ENCODE measurements around the gene ATP6V0A4.
"Not testable (repeated sequence)": the region's sequence is repeated elsewhere in the genome, so short reads cannot be mapped to it uniquely, and the experiment has no call there.

Gene ATP6V0A4

GRCh38 chr7:138712652-138713051 is 85.3 kb downstream of the ATP6V0A4 start:
- Histone ChIP-seq H3K36me3 (ENCODE audit: control insufficient read depth in 5 of 5, insufficient read depth in 5 of 5, low read length in 5 of 5) (no peaks in the 10 kb centered on the region), H3K4me1 (ENCODE audit: control insufficient read depth in 5 of 5, insufficient read depth in 5 of 5, low read length in 5 of 5) (peaks cover 0 to 3% (median 0%) of the 10 kb centered on the region in 5 donors), H3K9ac (ENCODE audit: low read length in 5 of 5) (no peak overlapping the region), H3K27ac (ENCODE audit: low read depth, low read length) (no peak overlapping the region), H3K9me3 (ENCODE audit: control insufficient read depth in 5 of 5, low read length in 5 of 5) (no peaks in the 10 kb centered on the region), H3K4me3 (ENCODE audit: low read depth in 1 of 5, low read length in 5 of 5) (no peak overlapping the region), H3K27me3 (ENCODE audit: control insufficient read depth in 5 of 5, insufficient read depth in 4 of 5, low read length in 5 of 5) (peaks cover 0 to 4% (median 3%) of the 10 kb centered on the region in 5 donors)

- Histone ChIP-seq H3K27me3 (ENCODE audit: control insufficient read depth in 5 of 5, insufficient read depth in 4 of 5, low read length in 5 of 5) (peaks cover 0 to 3% (median 0%) of the 10 kb centered on the region in 5 donors), H3K9me3 (ENCODE audit: control insufficient read depth in 5 of 5, low read length in 5 of 5) (no peaks in the 10 kb centered on the region), H3K4me1 (ENCODE audit: control insufficient read depth in 5 of 5, insufficient read depth in 5 of 5, low read length in 5 of 5) (no peaks in the 10 kb centered on the region), H3K4me3 (ENCODE audit: low read depth in 1 of 5, low read length in 5 of 5) (no peak overlapping the region), H3K27ac (ENCODE audit: low read depth, low read length) (no peak overlapping the region), H3K36me3 (ENCODE audit: control insufficient read depth in 5 of 5, insufficient read depth in 5 of 5, low read length in 5 of 5) (no peaks in the 10 kb centered on the region), H3K9ac (ENCODE audit: low read length in 5 of 5) (no peak overlapping the region)
Measured at GRCh38 chr7:138710536-138711385, 87.2 kb downstream of the ATP6V0A4 start.

- no peak overlapping the region for H3K27ac ChIP-seq (ENCODE audit: low read depth, low read length)
Measured at GRCh38 chr7:138705167-138705566, 92.8 kb downstream of the ATP6V0A4 start.

GRCh38 chr7:138701537-138701923 is 96.5 kb downstream of the ATP6V0A4 start:
- H3K9ac ChIP-seq (ENCODE audit: low read length in 5 of 5), result no peak overlapping the region
- no peaks in the 10 kb centered on the region for H3K27me3 ChIP-seq (ENCODE audit: control insufficient read depth in 5 of 5, insufficient read depth in 4 of 5, low read length in 5 of 5)
- no peaks in the 10 kb centered on the region for H3K4me1 ChIP-seq (ENCODE audit: control insufficient read depth in 5 of 5, insufficient read depth in 5 of 5, low read length in 5 of 5)
- no peak overlapping the region for H3K4me3 ChIP-seq (ENCODE audit: low read depth in 1 of 5, low read length in 5 of 5)
- H3K9me3 ChIP-seq (ENCODE audit: control insufficient read depth in 5 of 5, low read length in 5 of 5), result peaks cover 0 to 3% (median 0%) of the 10 kb centered on the region in 5 donors
- no peak overlapping the region for H3K27ac ChIP-seq (ENCODE audit: low read depth, low read length)
- no peaks in the 10 kb centered on the region for H3K36me3 ChIP-seq (ENCODE audit: control insufficient read depth in 5 of 5, insufficient read depth in 5 of 5, low read length in 5 of 5)

More at GRCh38 chr7:138705167-138705566, 92.8 kb downstream of the ATP6V0A4 start:
- Histone ChIP-seq H3K36me3 (ENCODE audit: control insufficient read depth in 5 of 5, insufficient read depth in 5 of 5, low read length in 5 of 5) (no peaks in the 10 kb centered on the region), H3K4me3 (ENCODE audit: low read depth in 1 of 5, low read length in 5 of 5) (no peak overlapping the region), H3K4me1 (ENCODE audit: control insufficient read depth in 5 of 5, insufficient read depth in 5 of 5, low read length in 5 of 5) (no peaks in the 10 kb centered on the region), H3K27me3 (ENCODE audit: control insufficient read depth in 5 of 5, insufficient read depth in 4 of 5, low read length in 5 of 5) (no peaks in the 10 kb centered on the region), H3K9ac (ENCODE audit: low read length in 5 of 5) (no peak overlapping the region), H3K9me3 (ENCODE audit: control insufficient read depth in 5 of 5, low read length in 5 of 5) (no peaks in the 10 kb centered on the region)

- no peaks in the 10 kb centered on the region for H3K4me1 ChIP-seq (ENCODE audit: control insufficient read depth in 5 of 5, insufficient read depth in 5 of 5, low read length in 5 of 5)
- H3K27me3 ChIP-seq (ENCODE audit: control insufficient read depth in 5 of 5, insufficient read depth in 4 of 5, low read length in 5 of 5), result no peaks in the 10 kb centered on the region
- no peak within 1 kb of the TSS for H3K9ac ChIP-seq (ENCODE audit: low read length in 5 of 5)
- no peak within 1 kb of the TSS for H3K4me3 ChIP-seq (ENCODE audit: low read depth in 1 of 5, low read length in 5 of 5)
- H3K9me3 ChIP-seq (ENCODE audit: control insufficient read depth in 5 of 5, low read length in 5 of 5), result peaks cover 0 to 3% (median 0%) of the 10 kb centered on the region in 5 donors
- H3K36me3 ChIP-seq (ENCODE audit: control insufficient read depth in 5 of 5, insufficient read depth in 5 of 5, low read length in 5 of 5), result no peaks in the 10 kb centered on the region
- no peak within 1 kb of the TSS for H3K27ac ChIP-seq (ENCODE audit: low read depth, low read length)
Measured at GRCh38 chr7:138700857-138701536, 97.0 kb downstream of the ATP6V0A4 start, which contains the start of gene SVOPL. TSS of gene SVOPL (minus strand) at chr7:138701362. CDS start at chr7:138679045, 22,317 bp downstream.

GRCh38 chr7:138699661-138700060 is 98.3 kb downstream of the ATP6V0A4 start:
- no peak overlapping the region for H3K27ac ChIP-seq (ENCODE audit: low read depth, low read length)
- H3K27me3 ChIP-seq (ENCODE audit: control insufficient read depth in 5 of 5, insufficient read depth in 4 of 5, low read length in 5 of 5), result no peaks in the 10 kb centered on the region
- no peaks in the 10 kb centered on the region for H3K4me1 ChIP-seq (ENCODE audit: control insufficient read depth in 5 of 5, insufficient read depth in 5 of 5, low read length in 5 of 5)
- H3K36me3 ChIP-seq (ENCODE audit: control insufficient read depth in 5 of 5, insufficient read depth in 5 of 5, low read length in 5 of 5), result no peaks in the 10 kb centered on the region
- H3K4me3 ChIP-seq (ENCODE audit: low read depth in 1 of 5, low read length in 5 of 5), result no peak overlapping the region
- H3K9ac ChIP-seq (ENCODE audit: low read length in 5 of 5), result no peak overlapping the region
- H3K9me3 ChIP-seq (ENCODE audit: control insufficient read depth in 5 of 5, low read length in 5 of 5), result peaks cover 0 to 3% (median 0%) of the 10 kb centered on the region in 5 donors

GRCh38 chr7:138698281-138698680 is 99.7 kb downstream of the ATP6V0A4 start:
- no peaks in the 10 kb centered on the region for H3K4me1 ChIP-seq (ENCODE audit: control insufficient read depth in 5 of 5, insufficient read depth in 5 of 5, low read length in 5 of 5)
- H3K27me3 ChIP-seq (ENCODE audit: control insufficient read depth in 5 of 5, insufficient read depth in 4 of 5, low read length in 5 of 5), result no peaks in the 10 kb centered on the region
- no peaks in the 10 kb centered on the region for H3K36me3 ChIP-seq (ENCODE audit: control insufficient read depth in 5 of 5, insufficient read depth in 5 of 5, low read length in 5 of 5)
- H3K9me3 ChIP-seq (ENCODE audit: control insufficient read depth in 5 of 5, low read length in 5 of 5), result peaks cover 0 to 3% (median 0%) of the 10 kb centered on the region in 5 donors
- H3K4me3 ChIP-seq (ENCODE audit: low read depth in 1 of 5, low read length in 5 of 5), result no peak overlapping the region
- no peak overlapping the region for H3K9ac ChIP-seq (ENCODE audit: low read length in 5 of 5)
- no peak overlapping the region for H3K27ac ChIP-seq (ENCODE audit: low read depth, low read length)

- Histone ChIP-seq H3K27ac (ENCODE audit: low read depth, low read length) (no peak overlapping the region), H3K36me3 (ENCODE audit: control insufficient read depth in 5 of 5, insufficient read depth in 5 of 5, low read length in 5 of 5) (no peaks in the 10 kb centered on the region), H3K4me1 (ENCODE audit: control insufficient read depth in 5 of 5, insufficient read depth in 5 of 5, low read length in 5 of 5) (no peaks in the 10 kb centered on the region), H3K4me3 (ENCODE audit: low read depth in 1 of 5, low read length in 5 of 5) (no peak overlapping the region), H3K9me3 (ENCODE audit: control insufficient read depth in 5 of 5, low read length in 5 of 5) (peaks cover 0 to 3% (median 0%) of the 10 kb centered on the region in 5 donors), H3K27me3 (ENCODE audit: control insufficient read depth in 5 of 5, insufficient read depth in 4 of 5, low read length in 5 of 5) (no peaks in the 10 kb centered on the region), H3K9ac (ENCODE audit: low read length in 5 of 5) (no peak overlapping the region)
Measured at GRCh38 chr7:138697535-138698182, 100.3 kb downstream of the ATP6V0A4 start.

- not testable (repeated sequence) for H3K27ac ChIP-seq (ENCODE audit: low read depth, low read length); H3K36me3 ChIP-seq (ENCODE audit: control insufficient read depth in 5 of 5, insufficient read depth in 5 of 5, low read length in 5 of 5); H3K4me1 ChIP-seq (ENCODE audit: control insufficient read depth in 5 of 5, insufficient read depth in 5 of 5, low read length in 5 of 5); H3K9ac ChIP-seq (ENCODE audit: low read length in 5 of 5); H3K4me3 ChIP-seq (ENCODE audit: low read depth in 1 of 5, low read length in 5 of 5); H3K27me3 ChIP-seq (ENCODE audit: control insufficient read depth in 5 of 5, insufficient read depth in 4 of 5, low read length in 5 of 5); H3K9me3 ChIP-seq (ENCODE audit: control insufficient read depth in 5 of 5, low read length in 5 of 5)
Measured at GRCh38 chr7:138695776-138696175, 102.2 kb downstream of the ATP6V0A4 start.

- Histone ChIP-seq H3K36me3 (ENCODE audit: control insufficient read depth in 5 of 5, insufficient read depth in 5 of 5, low read length in 5 of 5) (no peaks in the 10 kb centered on the region), H3K9me3 (ENCODE audit: control insufficient read depth in 5 of 5, low read length in 5 of 5) (peaks cover 0 to 3% (median 0%) of the 10 kb centered on the region in 5 donors), H3K9ac (ENCODE audit: low read length in 5 of 5) (no peak overlapping the region), H3K27ac (ENCODE audit: low read depth, low read length) (no peak overlapping the region), H3K4me3 (ENCODE audit: low read depth in 1 of 5, low read length in 5 of 5) (no peak overlapping the region), H3K27me3 (ENCODE audit: control insufficient read depth in 5 of 5, insufficient read depth in 4 of 5, low read length in 5 of 5) (no peaks in the 10 kb centered on the region), H3K4me1 (ENCODE audit: control insufficient read depth in 5 of 5, insufficient read depth in 5 of 5, low read length in 5 of 5) (no peaks in the 10 kb centered on the region)
Measured at GRCh38 chr7:138695106-138695505, 102.9 kb downstream of the ATP6V0A4 start.
